ENCODE data around the gene CLTC.
"Not testable (repeated sequence)": the region's sequence is repeated elsewhere in the genome, so short reads cannot be mapped to it uniquely, and the experiment has no call there.

The CLTC gene

DNA sequence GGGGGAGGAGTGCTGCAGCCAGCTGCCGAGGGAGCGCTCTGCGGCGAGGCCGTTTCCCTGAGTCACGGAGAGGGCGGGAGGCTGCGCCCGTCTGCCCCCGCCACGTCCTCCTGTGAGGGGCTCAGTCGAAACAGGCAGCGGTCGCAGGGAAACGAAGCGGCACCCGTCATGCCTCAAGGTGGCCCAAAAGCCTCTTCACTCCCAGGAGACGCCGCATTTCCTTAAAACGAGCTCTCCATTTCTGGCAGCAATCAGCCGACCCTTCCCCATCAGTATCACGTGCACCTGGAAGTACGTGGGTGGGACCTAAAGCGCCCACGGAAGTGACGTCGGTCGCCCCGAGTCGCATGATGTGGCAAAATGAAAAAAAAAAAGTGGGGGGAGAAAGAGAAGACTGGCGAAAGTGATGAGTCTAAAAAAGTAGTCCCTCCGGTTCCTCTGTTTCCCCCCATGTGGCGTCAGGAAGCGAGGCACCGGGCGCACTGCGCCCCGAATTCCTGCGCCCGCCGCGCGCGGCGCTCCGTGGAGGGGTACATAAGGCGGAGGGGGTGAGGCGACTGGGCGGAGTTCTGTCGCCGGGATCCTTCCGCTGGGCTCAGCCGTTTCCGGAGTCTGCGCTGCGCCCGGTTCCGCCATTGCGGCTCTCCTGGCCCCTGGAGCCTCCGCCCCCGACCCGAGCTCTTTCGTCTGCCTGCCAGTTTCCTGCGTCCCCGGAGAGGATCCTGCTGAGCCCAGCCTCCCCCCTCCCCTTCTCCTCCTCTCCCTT is at the start of gene CLTC:
CLTC (plus strand) TSS at position 598 of the 766 bp plus-strand sequence. CDS start 237 bp downstream, outside the sequence.
- DNase-seq, result peak; percentile 95

DNA sequence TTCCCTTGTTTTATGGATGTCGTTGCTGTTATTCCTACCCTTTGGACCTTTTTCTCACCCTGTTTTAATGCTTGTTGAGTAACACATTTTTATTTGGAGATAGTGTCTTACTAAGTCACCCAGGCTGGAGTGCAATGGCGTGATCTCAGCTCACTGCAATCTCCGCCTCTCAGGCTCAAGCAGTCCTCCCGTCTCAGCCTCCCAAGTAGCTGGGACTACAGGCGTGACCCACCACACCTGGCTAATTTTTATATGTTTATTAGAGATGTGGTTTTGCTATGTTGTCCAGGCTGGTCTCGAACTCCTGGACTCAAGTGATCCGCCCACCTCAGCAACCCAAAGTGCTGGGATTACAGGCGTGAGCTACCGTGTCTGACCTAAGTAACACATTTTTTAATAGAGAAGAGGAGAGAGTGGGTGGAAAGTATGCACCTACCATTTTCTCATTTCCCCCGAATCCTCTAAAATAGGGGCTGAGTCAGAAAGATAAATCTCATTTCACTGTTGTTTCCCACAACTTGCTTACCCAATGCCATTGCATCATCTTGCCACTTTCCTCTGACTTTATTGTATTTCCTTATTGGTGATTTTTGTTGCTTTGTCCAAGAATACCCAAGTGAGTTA is 47.3 kb upstream of the CLTC start:
- no peak for DNase-seq

DNA sequence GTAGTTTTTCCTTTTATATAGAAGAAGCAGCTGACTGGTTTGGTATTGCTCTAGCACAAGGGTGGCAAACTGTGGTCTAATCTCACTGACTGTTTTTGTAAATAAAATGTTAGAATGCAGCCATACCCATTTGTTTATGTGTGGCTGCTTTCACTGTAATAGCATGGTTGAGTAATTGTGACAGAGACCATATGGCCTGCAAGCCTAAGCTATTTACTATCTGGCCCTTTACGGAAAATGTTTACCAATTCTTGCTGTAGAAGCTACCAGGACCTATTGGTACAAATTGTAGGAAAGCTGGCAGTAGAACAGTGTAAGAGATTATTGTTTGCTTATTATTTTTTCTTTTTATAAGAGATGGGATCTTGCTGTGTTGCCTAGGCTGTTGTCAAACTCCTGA is 35.5 kb upstream of the CLTC start:
- DNase-seq, result not testable (repeated sequence)

DNA sequence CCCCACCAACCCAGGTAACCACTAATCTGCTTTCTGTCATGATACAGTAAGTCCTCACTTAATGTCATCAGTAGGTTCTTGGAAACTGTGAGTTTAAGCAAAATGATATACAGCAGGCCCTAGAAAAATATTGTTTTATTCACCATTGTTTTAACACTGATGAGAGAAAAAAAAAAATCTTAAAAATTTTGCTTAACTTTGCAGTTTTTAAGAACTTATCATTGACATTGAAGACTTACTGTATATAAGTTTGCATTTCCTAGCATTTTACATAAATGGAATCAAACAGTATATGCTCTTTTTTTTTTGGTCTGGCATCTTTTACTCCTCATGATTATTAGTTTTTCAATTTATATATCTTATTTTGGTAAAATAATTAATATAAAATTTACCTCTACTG is 19.5 kb upstream of the CLTC start:
- no peak for DNase-seq

DNA sequence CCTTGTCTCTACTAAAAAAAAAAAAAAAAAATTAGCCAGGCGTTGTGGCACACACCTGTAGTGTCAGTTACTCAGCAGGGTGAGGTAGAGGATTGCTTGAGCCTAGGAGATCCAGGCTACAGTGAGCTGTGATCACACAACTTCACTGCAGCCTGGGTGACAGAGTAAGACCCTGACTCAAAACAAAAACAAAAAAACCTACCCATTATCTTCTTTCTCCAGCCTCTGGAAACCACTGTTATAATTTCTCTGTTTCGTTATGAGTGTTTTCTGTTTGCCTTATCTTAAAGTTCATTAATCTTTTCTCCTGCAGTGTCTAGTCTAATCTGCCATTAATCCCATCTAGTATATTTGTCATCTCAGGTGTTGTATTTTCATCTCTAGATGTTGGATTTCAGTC is 18.6 kb upstream of the CLTC start:
- DNase-seq, result no peak

DNA sequence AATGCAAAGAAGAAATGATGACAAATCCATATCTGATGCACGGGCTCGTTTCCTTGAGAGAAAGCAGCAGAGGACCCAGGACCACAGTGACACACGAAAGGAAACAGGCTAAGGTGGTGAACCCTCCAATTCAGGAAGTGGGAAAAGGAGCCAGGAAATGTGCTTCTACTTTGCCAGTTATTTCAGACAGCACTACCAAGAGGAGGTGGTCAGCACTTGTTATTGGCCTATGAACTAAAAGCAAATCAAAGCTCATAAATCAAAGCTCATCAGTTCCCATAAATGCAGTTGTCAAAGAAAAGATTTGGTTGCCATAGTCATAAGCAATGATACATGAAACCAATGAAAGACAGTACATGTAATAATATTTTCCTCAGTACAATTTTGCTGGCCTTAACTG is 12.6 kb upstream of the CLTC start:
- DNase-seq, result no peak

DNA sequence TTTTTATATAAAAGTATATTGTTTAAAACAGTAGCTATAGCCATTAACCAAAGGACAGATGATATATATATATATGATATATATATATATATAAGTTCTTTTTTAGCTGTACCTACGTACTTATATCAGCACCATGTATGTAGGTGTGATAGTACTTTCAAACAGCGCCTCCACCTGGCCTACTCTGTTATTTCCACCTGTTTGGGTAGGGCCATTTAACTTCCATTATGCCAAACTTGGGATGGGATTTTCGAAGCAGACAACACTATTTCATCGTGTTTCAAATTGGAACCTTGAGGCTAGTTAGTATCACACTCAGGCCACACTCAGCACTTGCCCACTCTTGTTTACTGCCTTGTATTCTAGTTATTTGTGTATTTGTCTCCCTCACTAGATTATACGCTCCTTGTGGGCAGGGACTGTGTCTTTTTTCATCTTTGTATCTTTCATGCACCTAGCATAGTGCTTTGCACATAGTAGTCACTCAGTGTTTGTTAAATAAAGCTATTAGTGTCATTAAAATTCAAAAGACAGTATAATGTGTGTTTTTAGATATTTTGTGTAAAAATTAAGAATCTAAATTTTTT is 11.8 kb upstream of the CLTC start:
- DNase-seq, result no peak

DNA sequence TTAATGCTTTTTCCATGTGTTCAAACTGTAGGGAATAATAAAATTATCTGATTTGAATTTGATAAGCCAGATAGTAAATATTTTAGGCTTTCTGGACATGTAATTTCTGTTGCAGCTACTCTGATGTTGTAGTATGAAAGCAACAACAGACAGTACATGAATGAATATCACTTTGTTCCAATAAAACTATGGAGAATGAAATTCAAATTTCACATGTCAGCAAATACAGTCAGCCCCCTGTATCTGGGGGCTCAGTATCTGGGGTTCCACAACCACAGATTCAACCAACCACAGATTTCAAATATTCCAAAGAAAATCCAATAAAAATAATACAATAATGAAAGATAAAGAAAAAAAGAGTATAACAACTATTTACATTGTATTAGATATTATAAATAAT is 8.2 kb upstream of the CLTC start:
- no peak for DNase-seq

DNA sequence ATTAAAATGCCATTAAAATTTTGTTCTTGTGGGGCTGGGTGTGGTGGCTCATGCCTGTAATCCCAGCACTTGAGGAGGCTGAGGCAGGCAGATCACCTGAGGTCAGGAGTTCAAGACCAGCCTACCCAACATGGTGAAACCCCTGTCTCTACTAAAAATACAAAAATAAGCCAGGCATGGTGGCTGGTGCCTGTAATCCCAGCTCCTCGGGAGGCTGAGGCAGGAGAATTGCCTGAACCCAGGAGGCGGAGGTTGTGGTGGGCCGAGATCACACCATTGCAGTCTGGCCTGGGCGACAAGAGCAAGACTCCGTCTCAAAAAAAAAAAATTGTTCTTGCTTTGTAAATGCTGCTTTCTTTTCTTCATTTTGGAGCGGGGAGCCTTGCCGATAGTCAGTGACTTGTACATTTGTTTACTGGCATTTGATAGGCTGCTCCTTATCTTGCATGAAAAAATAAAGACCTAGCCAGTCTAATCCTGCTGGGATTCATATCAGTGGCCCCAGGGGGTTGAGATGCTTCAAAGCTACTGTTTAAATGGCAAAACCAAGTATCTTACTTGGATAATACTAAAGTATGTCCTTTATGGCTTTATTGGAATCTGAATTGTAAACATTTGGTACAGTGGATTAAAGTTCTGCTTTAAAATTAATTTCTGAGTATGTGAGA is 3.3 kb upstream of the CLTC start:
- no peak for DNase-seq

DNA sequence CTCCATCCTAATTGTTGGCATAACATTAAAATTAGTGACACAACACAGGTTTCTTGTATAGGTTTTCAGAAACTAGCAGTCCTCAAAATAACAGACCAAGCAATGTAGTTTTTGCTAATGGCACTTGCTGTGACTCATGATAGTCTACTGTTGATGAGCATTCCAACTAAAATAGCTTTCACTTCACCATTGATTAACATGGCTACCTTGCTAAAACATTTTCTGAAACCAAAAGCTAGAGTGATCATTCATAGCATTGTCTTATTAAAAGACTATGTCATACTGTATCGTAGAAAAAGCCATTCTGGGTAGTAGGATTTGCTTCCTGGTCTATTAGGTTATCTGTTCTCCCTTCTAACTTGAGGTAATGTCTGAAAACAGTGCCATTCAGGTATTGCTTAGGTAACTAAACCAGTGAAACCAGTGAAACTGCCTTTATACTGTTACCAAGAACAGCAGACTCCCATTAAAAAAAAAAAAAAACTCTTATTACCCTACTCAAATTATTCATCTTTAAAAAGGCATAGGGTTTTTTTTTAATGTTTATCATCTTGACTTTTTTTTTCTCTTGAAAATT is 2.5 kb upstream of the CLTC start:
- no peak for DNase-seq

DNA sequence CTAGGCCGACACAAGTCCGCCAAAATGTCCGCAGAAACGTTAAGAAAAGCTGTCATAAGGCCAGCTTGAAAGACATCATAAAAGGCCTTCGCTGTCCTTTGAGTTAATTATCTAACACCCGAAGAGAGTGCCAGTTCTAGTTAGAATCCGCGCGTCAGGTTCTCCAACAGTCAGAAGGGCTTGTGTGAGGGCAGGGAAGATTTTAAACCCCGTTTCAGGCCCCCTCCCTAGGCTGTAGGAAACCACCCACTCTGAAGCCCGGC is 729 bp upstream of the CLTC start:
- DNase-seq, result no peak

DNA sequence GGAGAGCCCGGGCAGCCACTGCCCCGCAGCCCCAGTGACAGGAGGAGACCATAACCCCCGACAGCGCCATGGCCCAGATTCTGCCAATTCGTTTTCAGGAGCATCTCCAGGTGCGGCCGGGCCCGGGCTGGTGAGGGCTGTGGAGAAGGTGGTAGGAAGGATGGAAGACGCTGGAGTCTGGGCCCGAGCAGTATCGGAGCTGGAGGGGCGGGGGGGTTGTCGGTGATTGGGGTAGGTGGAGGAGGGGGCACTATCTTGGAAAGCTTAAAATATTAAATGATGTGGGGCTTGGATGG is 317 bp downstream of the CLTC start:
- DNase-seq, result no peak

DNA sequence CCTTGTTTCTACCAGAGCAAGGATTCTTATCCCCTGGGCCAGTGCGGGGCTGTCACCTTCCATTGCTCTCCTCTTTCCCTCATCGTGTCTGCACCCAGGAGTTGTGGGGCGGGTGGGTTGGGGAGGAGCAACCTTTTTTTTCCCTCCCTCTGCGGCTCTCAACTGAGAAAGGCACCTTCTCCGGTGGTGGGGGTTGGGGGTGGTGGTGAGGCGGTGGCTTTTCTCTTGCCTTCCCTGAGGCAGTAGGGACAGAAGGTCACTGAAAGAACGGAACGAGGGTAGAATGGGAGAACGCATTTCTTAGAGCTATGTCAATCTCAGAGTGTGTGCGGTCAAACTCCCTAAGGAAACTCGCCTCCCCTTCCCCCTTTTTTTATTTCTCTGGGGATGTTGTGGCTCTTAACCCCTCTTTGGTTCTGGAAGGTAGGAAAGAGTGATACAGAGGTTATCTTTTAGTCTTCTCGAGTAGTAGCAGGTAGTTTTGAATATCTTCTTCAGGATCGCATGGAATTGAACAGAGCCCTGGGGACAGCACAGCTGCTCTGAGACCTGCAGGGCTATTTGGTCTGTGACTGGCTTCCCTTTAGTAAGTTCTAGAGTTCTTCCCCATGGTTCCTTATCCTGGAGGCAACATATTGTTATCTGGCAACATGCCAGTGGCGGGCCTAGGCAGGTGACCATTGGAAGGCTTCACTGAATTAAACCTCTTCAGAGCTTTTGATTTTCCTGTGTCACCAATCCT is 994 bp downstream of the CLTC start:
- no peak for DNase-seq

DNA sequence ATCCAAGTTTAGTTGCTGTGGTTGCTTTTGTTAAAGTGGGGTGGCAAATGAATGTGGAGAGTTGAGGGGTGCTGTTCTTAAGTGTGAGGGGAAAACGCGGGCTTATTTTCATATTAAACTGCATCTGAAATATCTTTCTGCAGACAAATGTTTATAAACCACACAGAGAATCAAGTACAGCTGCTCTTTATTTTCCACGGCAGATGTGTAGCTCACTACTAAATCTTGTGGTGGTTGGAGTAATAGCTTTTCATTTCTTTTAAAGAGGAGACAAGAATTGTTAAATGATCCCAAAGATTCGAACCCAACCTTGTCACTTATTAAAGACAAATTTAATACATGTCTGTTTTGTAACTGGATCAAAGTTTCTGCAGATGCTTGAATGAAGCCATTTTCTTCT is 2.1 kb downstream of the CLTC start:
- DNase-seq, result no peak

DNA sequence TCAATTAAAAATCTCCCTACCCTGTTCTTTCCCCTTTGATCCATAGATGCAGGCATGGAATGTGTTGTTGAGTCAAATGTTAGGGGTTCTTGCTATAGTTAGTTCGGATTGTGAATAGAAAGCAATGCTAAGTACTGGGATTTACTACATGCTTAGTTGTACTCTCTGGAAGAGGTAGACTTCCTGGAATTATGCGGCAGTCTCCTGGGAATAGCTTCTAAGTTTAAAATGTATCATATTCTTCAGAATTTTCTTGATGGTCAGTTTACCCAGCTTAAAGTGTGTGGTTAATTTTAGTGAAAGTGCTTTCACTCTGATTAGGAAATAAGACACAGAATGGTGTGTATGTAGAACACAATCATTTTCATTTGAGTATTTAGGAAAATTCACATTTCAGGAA is 3.5 kb downstream of the CLTC start:
- DNase-seq, result no peak

DNA sequence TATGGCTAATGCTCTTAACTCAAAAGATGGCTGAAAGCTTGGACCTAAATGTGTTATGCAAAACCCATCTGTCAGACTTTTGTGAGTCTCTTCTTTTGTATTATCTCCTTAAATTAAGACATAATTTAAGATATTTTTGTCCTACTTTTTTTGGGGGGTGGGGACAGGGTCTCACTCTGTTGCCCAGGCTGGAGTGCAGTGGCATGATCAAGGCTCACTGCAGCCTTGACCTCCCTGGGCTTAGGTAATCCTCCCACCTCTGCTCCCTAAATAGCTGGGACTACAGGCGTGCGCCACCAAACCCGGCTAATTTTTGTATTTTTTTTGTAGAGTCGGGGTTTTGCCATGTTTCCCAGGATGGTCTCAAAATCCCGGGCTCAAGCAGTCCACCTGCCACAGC is 7.1 kb downstream of the CLTC start:
- DNase-seq, result no peak

DNA sequence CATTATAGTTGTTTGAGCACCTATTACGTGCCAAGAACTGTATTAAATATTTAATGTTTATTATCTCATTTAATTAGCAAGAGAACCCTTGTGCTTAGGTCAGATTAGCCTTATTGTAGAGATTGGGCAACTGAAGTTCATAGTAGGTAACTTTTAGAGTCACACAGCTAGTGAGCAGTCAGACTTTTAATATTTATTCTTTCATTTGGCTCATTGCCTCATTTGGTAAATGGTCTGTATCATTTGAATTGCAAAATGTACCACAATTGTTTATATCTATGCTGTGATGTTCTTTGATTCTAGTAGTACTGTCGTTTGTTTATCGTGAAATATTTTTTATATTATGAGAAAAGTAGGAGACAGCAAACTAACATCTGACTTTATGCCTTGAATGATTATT is 7.6 kb downstream of the CLTC start:
- no peak for DNase-seq

DNA sequence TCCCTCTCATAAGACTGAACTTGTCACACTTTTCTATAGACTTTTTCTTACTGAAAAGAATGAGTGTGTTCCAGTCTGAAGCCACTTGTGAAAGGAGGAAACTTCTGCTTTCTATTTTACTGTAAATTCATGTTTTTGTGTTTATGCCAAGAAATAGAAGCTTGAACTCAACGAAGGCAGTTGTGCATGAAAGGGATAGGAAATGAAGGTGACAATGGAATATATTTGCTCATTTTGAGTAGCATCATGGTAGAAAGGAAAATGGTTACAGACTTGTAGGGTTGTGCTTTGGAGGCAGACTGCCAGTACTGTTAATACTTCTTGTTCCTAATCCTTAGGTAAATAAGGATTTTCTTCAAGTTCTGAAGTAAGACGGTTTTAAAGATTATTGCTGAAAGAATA is 8.1 kb downstream of the CLTC start:
- no peak for DNase-seq

DNA sequence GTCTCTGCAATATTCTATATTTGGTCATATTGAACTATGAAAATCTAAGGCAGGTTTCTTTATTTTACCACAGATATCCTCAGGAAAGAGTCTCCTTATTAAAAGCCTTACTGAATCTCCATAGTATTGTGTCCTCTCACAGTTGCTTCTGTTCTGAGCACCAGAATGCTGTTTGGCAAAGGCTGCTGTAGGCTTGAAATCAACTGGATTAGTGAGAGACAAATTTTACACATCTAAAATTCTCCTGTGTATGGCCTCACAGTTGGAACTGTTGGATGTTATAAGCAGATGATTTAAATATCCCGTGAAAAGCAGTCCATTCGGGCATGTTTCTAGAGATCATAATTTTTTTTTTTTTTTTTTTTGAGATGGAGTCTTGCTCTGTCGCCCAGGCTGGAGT is 9.5 kb downstream of the CLTC start:
- DNase-seq, result no peak

DNA sequence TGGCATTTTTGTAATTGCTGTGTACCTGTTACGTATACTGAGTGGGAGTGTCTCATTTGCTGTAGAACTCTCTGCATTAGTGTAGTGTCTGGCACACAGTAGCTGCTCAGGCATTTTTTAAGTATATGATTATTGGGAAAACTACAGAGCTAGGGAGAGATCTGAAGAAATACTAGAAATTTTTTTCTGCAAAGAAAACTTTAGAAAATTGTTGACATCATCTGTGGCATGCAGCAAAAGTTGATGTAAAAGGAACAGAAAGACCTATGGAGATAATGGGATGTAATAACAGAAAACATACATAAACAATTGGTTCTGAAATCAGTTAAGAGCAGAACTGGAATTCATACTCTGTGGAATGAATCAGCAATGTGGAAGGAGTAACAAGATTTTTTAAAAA is 11.6 kb downstream of the CLTC start:
- no peak for DNase-seq

DNA sequence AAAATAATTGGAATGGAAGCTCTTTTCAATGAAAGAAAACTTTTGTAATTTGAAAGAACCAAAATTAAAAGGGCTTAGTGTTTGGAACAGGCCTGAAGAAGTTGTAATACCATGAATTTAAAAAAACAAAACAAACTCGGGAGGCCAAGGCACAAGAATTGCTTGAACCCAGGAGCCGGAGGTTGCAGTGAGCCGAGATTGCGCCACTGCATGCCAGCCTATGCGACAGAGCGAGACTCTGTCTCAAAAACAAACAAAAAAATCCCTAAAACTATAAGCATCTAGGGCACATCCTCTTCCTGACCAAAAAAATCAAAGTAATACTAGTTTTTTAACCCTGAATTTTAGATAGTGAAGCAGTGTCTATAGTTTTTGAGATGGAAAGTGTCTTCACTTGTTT is 12.7 kb downstream of the CLTC start:
- DNase-seq, result no peak

DNA sequence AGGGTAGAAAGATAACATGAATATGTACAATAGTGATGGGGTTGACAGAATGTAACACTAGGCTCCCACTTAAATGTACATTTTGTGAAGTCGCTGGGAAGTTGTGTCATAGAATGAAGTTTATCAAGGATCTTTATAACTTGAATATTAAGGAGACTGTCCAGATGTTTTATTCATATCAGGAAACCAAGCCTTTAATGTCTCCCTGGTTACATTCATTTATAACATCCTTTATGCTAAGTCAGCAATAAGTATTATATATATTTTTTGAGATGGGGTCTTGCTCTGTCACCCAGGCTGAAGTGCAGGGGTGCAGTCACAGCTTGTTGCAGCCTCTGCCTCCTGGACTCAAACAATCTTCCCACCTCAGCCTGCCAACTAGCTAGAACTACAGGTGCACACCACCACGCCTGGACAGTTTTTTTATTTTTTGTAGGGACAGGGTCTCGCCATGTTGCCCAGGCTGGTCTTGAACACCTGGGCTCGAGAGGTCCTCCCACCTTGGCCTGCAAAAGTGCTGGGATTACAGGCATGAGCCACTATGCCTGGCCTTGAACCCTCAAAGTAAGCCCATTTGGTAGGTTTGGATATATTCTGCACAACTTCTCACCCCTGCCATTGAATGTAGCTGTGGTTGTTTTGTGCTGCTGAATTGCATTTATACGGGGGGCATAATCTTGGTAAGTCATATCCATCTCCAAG is 14.1 kb downstream of the CLTC start:
- no peak for DNase-seq

Data from KG1 (cell line).